CD14-positive monocyte (primary cell): Measurements from ENCODE around the gene ENPP6. TPM values are rescaled to one million over a fixed set of nuclear protein-coding genes. Genes with fewer than 3 reads are reported as not detected.

ENCODE experiments used
- DNase-seq, 3 donors: peaks; one replicate each; pipeline ENCODE4 v3.0.0-alpha.2; 2011 to 2022
- H2AFZ ChIP-seq: 2 replicates; pipeline ENCODE4 v1.6.0; 2012; ENCODE audit warnings: mild to moderate bottlenecking, low read depth, low read length, inconsistent platforms; ENCODE audit not compliant: insufficient read depth, poor library complexity, severe bottlenecking
- H3K27ac ChIP-seq, 2 donors: 1 replicate in 1 of 2; 2 replicates in 1 of 2; pipeline ENCODE4 v1.5.1; 2012 to 2013; ENCODE audit warnings: low read length in 2 of 2, control low read depth in 1 of 2, inconsistent platforms in 1 of 2, low read depth in 1 of 2, mild to moderate bottlenecking in 1 of 2
- H3K27me3 ChIP-seq, 2 donors: one replicate each; pipeline versions ENCODE4 v1.6.0 to v1.6.1; 2011 to 2013; ENCODE audit warnings: low read length in 2 of 2; ENCODE audit not compliant: control insufficient read depth in 2 of 2, insufficient read depth in 2 of 2
- H3K36me3 ChIP-seq, 2 donors: replicated peaks in 1 of 2; 1 replicate in 1 of 2; 2 replicates in 1 of 2; pipeline versions ENCODE4 v1.5.1 to v1.6.1; 2012 to 2013; ENCODE audit warnings: low read length in 2 of 2, control low read depth in 1 of 2, inconsistent platforms in 1 of 2, mild to moderate bottlenecking in 1 of 2; ENCODE audit not compliant: insufficient read depth in 2 of 2, control insufficient read depth in 1 of 2
- H3K4me1 ChIP-seq, 2 donors: 1 replicate in 1 of 2; 2 replicates in 1 of 2; pipeline versions ENCODE4 v1.5.1 to v1.6.1; 2012 to 2013; ENCODE audit warnings: low read length in 2 of 2, control low read depth in 1 of 2, inconsistent platforms in 1 of 2, mild to moderate bottlenecking in 1 of 2, moderate library complexity in 1 of 2; ENCODE audit not compliant: insufficient read depth in 2 of 2, control insufficient read depth in 1 of 2
- H3K4me2 ChIP-seq: replicated peaks from 2 replicates; pipeline ENCODE3; 2012; ENCODE audit warnings: low read length, moderate library complexity, mild to moderate bottlenecking; ENCODE audit not compliant: poor library complexity, severe bottlenecking; ENCODE audit errors: extremely low read depth
- H3K4me3 ChIP-seq, 3 experiments: fragments of 200-600 bp in 1 of 3; sonication (generic) in 1 of 3; replicated peaks in 1 of 3; 1 replicate in 2 of 3; 2 replicates in 1 of 3; pipeline ENCODE4 v1.5.1; 2011 to 2013; ENCODE audit warnings: low read length in 3 of 3, mild to moderate bottlenecking in 3 of 3, control low read depth in 2 of 3, low read depth in 2 of 3, inconsistent platforms in 1 of 3, moderate library complexity in 1 of 3
- H3K79me2 ChIP-seq: 2 replicates; pipeline ENCODE4 v1.6.0; 2012; ENCODE audit warnings: mild to moderate bottlenecking, control low read depth, inconsistent platforms, low read length, moderate library complexity; ENCODE audit not compliant: insufficient read depth
- H3K9ac ChIP-seq: 2 replicates; pipeline ENCODE4 v1.6.0; 2017; ENCODE audit warnings: low read length, mild to moderate bottlenecking; ENCODE audit not compliant: insufficient read depth, poor library complexity, severe bottlenecking
- H3K9me3 ChIP-seq, 2 donors: replicated peaks in 1 of 2; 1 replicate in 1 of 2; 2 replicates in 1 of 2; pipeline versions ENCODE4 v1.5.1 to v1.6.1; 2012 to 2013; ENCODE audit warnings: low read length in 2 of 2, control low read depth in 1 of 2; ENCODE audit not compliant: control insufficient read depth in 1 of 2, insufficient read depth in 1 of 2
- H4K20me1 ChIP-seq: 2 replicates; pipeline ENCODE4 v1.6.0; 2012; ENCODE audit warnings: mild to moderate bottlenecking, low read length, control low read depth, moderate library complexity; ENCODE audit not compliant: insufficient read depth
- H3K27ac Mint-ChIP-seq, 7 donors: one replicate each; pipeline ENCODE4 v1.8.0; 2020; ENCODE audit warnings: mild to moderate bottlenecking in 7 of 7, mixed read lengths in 7 of 7, moderate library complexity in 6 of 7, inconsistent platforms in 2 of 7
- H3K27me3 Mint-ChIP-seq, 3 donors: one replicate each; pipeline ENCODE4 v1.8.0; 2021 to 2022; ENCODE audit warnings: low read depth in 3 of 3, mild to moderate bottlenecking in 3 of 3, mixed read lengths in 3 of 3, moderate library complexity in 3 of 3, inconsistent platforms in 1 of 3
- H3K36me3 Mint-ChIP-seq, 2 donors: one replicate each; pipeline ENCODE4 v1.8.0; 2020; ENCODE audit warnings: mixed read lengths in 2 of 2, inconsistent platforms in 1 of 2, mild to moderate bottlenecking in 1 of 2
- H3K4me1 Mint-ChIP-seq: one replicate; pipeline ENCODE4 v1.8.0; 2020; ENCODE audit warnings: mild to moderate bottlenecking, mixed read lengths
- H3K4me3 Mint-ChIP-seq, 2 donors: one replicate each; pipeline ENCODE4 v1.8.0; 2020; ENCODE audit warnings: mild to moderate bottlenecking in 2 of 2, mixed read lengths in 2 of 2, moderate library complexity in 1 of 2
- H3K9me3 Mint-ChIP-seq, 7 donors: one replicate each; pipeline ENCODE4 v1.8.0; 2020 to 2022; ENCODE audit warnings: mixed read lengths in 7 of 7, mild to moderate bottlenecking in 6 of 7, moderate library complexity in 6 of 7, inconsistent platforms in 2 of 7
- CTCF ChIP-seq: fragments of 200-600 bp; IDR thresholded peaks from one replicate; pipeline ENCODE4 v1.8.0; 2022; ENCODE audit warnings: antibody characterized with exemption, mild to moderate bottlenecking
- WGBS: methylation state at CpG from one replicate; pipeline ENCODE4 v1.1.5; 2013; ENCODE audit warnings: missing lambda C conversion rate; ENCODE audit not compliant: insufficient coverage; 5-methylcytosine and 5-hydroxymethylcytosine counted together
- intact Hi-C, 2 donors: fragments of 100-400 bp; cut with micrococcal nuclease; formaldehyde crosslinking; loops; one replicate each; pipeline versions ENCODE4 v1.15.0 to v1.15.1; 2023
- polyA plus RNA-seq, 3 donors: library from polyadenylated mRNA; depleted of rRNA in 1 of 3; unstranded in 2 of 3; stranded (reverse) in 1 of 3; fragments of 300-500 nt in 2 of 3; fragments of >200 nt in 1 of 3; fragmentation: Illumina TruSeq in 2 of 3; gene quantifications; 1 replicate in 2 of 3; 2 replicates in 1 of 3; pipeline ENCODE4 v1.2.3, GENCODE V29; 2012 to 2021

ENPP6 gene
- polyA plus RNA-seq, 3 donors: 0.05 TPM; not detected in 2

DNA sequence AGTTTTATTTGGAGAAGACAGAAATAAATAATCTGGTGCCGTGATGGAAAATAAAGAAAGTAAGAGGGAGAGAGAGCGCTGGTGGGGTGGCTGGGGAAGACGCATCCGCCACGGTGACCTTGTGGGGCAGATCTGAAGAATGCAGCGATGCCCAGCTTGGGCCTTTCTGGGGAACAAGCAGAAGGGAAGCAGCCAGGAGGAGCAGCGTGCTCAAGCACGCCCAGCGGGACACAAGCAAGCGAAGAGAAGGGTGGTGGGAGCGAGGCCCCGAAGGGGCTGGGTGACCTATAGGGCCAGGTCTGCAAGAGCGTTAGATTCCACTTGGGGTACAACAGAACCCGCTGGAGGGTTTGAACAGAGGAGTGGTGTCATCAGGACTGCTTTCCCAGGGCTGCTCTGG lies 12.4 kb downstream of the ENPP6 start:
- H3K4me1 Mint-ChIP-seq: no peaks in the 10 kb centered on the region
- 94% methylated on average over 13 of the region's 14 CpGs for WGBS
- no peak for TF ChIP-seq CTCF
- H3K4me3 Mint-ChIP-seq: no peak overlapping the region
- peaks cover 2 to 6% (median 3%) of the 10 kb centered on the region in 3 donors for H3K27me3 Mint-ChIP-seq
- no peak overlapping the region for H3K27ac ChIP-seq
- H4K20me1 ChIP-seq: no peaks in the 10 kb centered on the region
- no peak overlapping the region for H3K4me3 ChIP-seq
- no peaks in the 10 kb centered on the region for H3K36me3 ChIP-seq
- peaks cover 0 to 8% (median 3%) of the 10 kb centered on the region in 7 donors for H3K9me3 Mint-ChIP-seq
- no peak overlapping the region for H3K27ac Mint-ChIP-seq
- no peaks in the 10 kb centered on the region for H3K4me1 ChIP-seq
- H3K9me3 ChIP-seq: no peaks in the 10 kb centered on the region
- no peaks in the 10 kb centered on the region for H3K27me3 ChIP-seq
- H3K79me2 ChIP-seq: no peaks in the 10 kb centered on the region
- DNase-seq: no peak
- H3K9ac ChIP-seq: no peak overlapping the region
- intact Hi-C loops: no loop called here
- H3K4me2 ChIP-seq: no peak overlapping the region
- H3K36me3 Mint-ChIP-seq: no peaks in the 10 kb centered on the region
- H2AFZ ChIP-seq: no peak overlapping the region

DNA sequence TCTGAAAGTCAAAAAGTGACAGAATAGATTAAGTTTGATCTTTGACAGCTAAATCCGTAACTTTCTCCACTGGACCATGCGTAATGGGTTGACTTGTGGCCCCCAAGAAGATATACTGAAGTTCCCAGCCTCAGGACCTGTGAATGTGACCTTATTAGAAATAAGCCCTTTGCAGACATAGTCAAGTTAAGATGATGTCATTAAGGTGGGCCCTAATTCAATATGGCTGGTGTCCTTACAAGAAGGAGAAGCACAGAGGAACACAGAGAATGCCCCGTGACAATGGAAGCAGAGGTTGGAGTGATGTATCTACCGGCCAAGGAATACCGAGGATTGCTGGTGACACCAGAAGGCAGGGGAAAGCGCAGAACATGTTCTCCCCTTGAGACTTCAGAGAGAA lies 14.4 kb downstream of the ENPP6 start:
- Mint-ChIP-seq H3K27me3 (peaks cover 2 to 6% (median 3%) of the 10 kb centered on the region in 3 donors), H3K27ac (no peak overlapping the region), H3K4me3 (no peak overlapping the region), H3K36me3 (no peaks in the 10 kb centered on the region), H3K4me1 (no peaks in the 10 kb centered on the region), H3K9me3 (peaks cover 0 to 7% (median 4%) of the 10 kb centered on the region in 7 donors)
- Histone ChIP-seq H3K4me3 (no peak overlapping the region), H3K36me3 (no peaks in the 10 kb centered on the region), H3K79me2 (no peaks in the 10 kb centered on the region), H3K9me3 (peaks cover 0 to 9% of the 10 kb centered on the region in 2 donors), H3K9ac (no peak overlapping the region), H3K27me3 (no peaks in the 10 kb centered on the region), H4K20me1 (no peaks in the 10 kb centered on the region), H3K4me1 (no peaks in the 10 kb centered on the region), H3K27ac (no peak overlapping the region), H2AFZ (no peak overlapping the region), H3K4me2 (no peak overlapping the region)
- no peak for TF ChIP-seq CTCF
- intact Hi-C loops: no loop called here
- 100% methylated on average over 6 of the region's 6 CpGs for WGBS
- DNase-seq: no peak
